ENCODE measurements around the gene SWAP70. TPM values are rescaled to one million over a fixed set of nuclear protein-coding genes. Genes with fewer than 3 reads are reported as not detected.
A peak's percentile ranks its signal among the peaks of the same experiment; 100 is the strongest.

The SWAP70 gene
- total RNA-seq, 1 experiment from 2014 or later, result 8.6 TPM

- no peak for ATAC-seq
- no TSS peak for BruUV-seq (replicated peaks)
- no peaks in the 10 kb centered on the region for H3K9me3 ChIP-seq (ENCODE audit: low read length)
Measured at GRCh38 chr11:9722023-9722422, 58.1 kb downstream of the SWAP70 start.

DNA sequence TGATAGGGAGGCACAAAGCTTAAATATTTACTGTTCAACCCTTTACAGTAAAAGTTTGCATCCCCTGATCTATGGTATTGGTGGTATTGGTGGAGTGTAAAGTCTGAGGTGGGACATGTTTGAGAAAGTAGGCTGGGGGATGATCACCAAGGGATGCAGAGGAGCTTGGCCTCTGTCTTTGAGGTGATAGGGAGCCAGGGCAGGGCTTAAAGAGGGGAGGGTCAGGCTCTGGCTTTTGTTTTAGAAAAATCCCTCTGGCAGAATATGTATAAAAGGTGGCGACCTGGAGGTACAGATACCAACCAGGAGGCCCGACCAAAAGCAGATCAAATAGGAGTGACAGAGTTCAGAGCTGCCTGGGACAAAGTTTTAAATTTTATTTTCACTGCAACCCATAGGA, 59.0 kb downstream of the SWAP70 start:
- Histone ChIP-seq H3K4me3 (ENCODE audit: low read length) (no peak overlapping the region), H2AFZ (ENCODE audit: low read length) (no peak overlapping the region), H3K79me2 (ENCODE audit: low read length) (no peaks in the 10 kb centered on the region), H3K9ac (ENCODE audit: low read length) (no peak overlapping the region), H3K36me3 (ENCODE audit: low read depth, low read length) (no peaks in the 10 kb centered on the region), H3K9me3 (ENCODE audit: low read length) (no peaks in the 10 kb centered on the region), H3K27me3 (ENCODE audit: low read length) (no peaks in the 10 kb centered on the region), H3K4me2 (ENCODE audit: low read length) (no peak overlapping the region), H3K27ac (ENCODE audit: low read length) (no peak overlapping the region), H3K4me1 (ENCODE audit: insufficient read depth, low read length) (peaks cover 28% of the 10 kb centered on the region), H3F3A (ENCODE audit: low read length, unreplicated experiment) (peaks cover 4% of the 10 kb centered on the region), H3K9me2 (replicated peaks; ENCODE audit: low read length) (no peaks in the 10 kb centered on the region), H4K20me1 (ENCODE audit: low read length) (no peaks in the 10 kb centered on the region)
- TF ChIP-seq EZH2phosphoT487 (IDR thresholded peaks at IDR 0.05; ENCODE audit: borderline replicate concordance, low read length) (no peak), EZH2 (IDR thresholded peaks at IDR 0.05; ENCODE audit: low read length, unreplicated experiment) (no peak)
- TF ChIP-seq, protein P1, sequence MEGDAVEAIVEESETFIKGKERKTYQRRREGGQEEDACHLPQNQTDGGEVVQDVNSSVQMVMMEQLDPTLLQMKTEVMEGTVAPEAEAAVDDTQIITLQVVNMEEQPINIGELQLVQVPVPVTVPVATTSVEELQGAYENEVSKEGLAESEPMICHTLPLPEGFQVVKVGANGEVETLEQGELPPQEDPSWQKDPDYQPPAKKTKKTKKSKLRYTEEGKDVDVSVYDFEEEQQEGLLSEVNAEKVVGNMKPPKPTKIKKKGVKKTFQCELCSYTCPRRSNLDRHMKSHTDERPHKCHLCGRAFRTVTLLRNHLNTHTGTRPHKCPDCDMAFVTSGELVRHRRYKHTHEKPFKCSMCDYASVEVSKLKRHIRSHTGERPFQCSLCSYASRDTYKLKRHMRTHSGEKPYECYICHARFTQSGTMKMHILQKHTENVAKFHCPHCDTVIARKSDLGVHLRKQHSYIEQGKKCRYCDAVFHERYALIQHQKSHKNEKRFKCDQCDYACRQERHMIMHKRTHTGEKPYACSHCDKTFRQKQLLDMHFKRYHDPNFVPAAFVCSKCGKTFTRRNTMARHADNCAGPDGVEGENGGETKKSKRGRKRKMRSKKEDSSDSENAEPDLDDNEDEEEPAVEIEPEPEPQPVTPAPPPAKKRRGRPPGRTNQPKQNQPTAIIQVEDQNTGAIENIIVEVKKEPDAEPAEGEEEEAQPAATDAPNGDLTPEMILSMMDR (conservative IDR thresholded peaks at IDR 0.05; ENCODE audit: low read depth, low read length), result no peak
- intact Hi-C loops (cut with micrococcal nuclease), result no loop called here
- POLR2A ChIA-PET (ENCODE audit: unreplicated experiment), result no interaction called here
- no TSS peak for BruUV-seq (replicated peaks)
- ATAC-seq (no peak), DNase-seq (no peak)
- CTCF ChIA-PET, result no interaction called here

More at GRCh38 chr11:9722023-9722422, 58.1 kb downstream of the SWAP70 start:
- H2AFZ ChIP-seq (ENCODE audit: low read length), result no peak overlapping the region
- no peaks in the 10 kb centered on the region for H3K9me2 ChIP-seq (replicated peaks; ENCODE audit: low read length)
- no peaks in the 10 kb centered on the region for H3K27me3 ChIP-seq (ENCODE audit: low read length)
- CTCF ChIA-PET, result no interaction called here
- H3K36me3 ChIP-seq (ENCODE audit: low read depth, low read length), result no peaks in the 10 kb centered on the region
- no peak for TF ChIP-seq EZH2 (IDR thresholded peaks at IDR 0.05; ENCODE audit: low read length, unreplicated experiment)
- TF ChIP-seq EZH2phosphoT487 (IDR thresholded peaks at IDR 0.05; ENCODE audit: borderline replicate concordance, low read length), result no peak
- TF ChIP-seq, protein P1 (conservative IDR thresholded peaks at IDR 0.05; ENCODE audit: low read depth, low read length), result no peak
- H3F3A ChIP-seq (ENCODE audit: low read length, unreplicated experiment), result peaks cover 4% of the 10 kb centered on the region
- H3K4me3 ChIP-seq (ENCODE audit: low read length), result no peak overlapping the region
- no peak for DNase-seq
- H3K9ac ChIP-seq (ENCODE audit: low read length), result no peak overlapping the region
- no peaks in the 10 kb centered on the region for H3K79me2 ChIP-seq (ENCODE audit: low read length)
- H3K27ac ChIP-seq (ENCODE audit: low read length), result no peak overlapping the region
- H4K20me1 ChIP-seq (ENCODE audit: low read length), result no peaks in the 10 kb centered on the region
- intact Hi-C loops (cut with micrococcal nuclease), result no loop called here
- peaks cover 32% of the 10 kb centered on the region for H3K4me1 ChIP-seq (ENCODE audit: insufficient read depth, low read length)
- POLR2A ChIA-PET (ENCODE audit: unreplicated experiment), result no interaction called here
- H3K4me2 ChIP-seq (ENCODE audit: low read length), result no peak overlapping the region

DNA sequence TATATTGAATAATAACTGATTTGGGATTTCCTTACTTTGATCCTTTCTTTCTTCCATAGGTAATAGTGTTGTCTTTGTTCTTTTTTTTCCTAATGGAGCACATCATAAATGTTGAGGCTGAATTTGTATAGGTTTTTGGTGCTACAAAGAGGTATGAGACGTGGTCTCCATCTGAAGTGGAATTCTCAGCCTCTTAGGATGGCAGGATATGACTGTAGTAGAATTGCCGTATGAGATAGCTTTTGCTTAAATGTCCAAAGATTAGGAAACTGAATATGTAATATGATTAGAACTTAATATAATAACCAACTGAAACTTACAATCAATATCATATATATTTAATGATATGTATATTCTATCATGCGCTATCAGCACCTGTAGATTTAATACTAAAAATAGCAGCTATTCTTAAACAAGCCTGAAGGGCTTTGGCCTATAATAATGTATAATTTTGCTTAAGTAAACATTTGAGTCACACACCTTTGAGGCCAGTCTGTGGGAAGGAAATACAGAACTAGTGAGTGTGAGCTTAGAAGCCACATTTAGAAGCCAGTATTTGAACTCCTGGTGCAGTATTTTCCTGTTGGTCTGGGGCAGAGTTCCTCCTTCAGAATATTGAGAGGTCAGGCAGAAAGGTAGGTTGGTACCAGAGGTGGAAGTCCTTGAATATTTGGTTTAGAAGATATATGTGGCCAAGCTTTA, 62.6 kb downstream of the SWAP70 start:
- no peak for TF ChIP-seq EZH2phosphoT487 (IDR thresholded peaks at IDR 0.05; ENCODE audit: borderline replicate concordance, low read length)
- TF ChIP-seq, protein P1 (conservative IDR thresholded peaks at IDR 0.05; ENCODE audit: low read depth, low read length), result no peak
- no peak for TF ChIP-seq EZH2 (IDR thresholded peaks at IDR 0.05; ENCODE audit: low read length, unreplicated experiment)
- H3K4me2 ChIP-seq (ENCODE audit: low read length), result peak overlapping the region; percentile 61
- DNase-seq (peak; percentile 81), ATAC-seq (peak; percentile 100)
- H2AFZ ChIP-seq (ENCODE audit: low read length), result no peak overlapping the region
- H3K27me3 ChIP-seq (ENCODE audit: low read length), result no peaks in the 10 kb centered on the region
- peaks cover 14% of the 10 kb centered on the region for H3K4me1 ChIP-seq (ENCODE audit: insufficient read depth, low read length)
- H3K9me2 ChIP-seq (replicated peaks; ENCODE audit: low read length), result no peaks in the 10 kb centered on the region
- no peaks in the 10 kb centered on the region for H3K9me3 ChIP-seq (ENCODE audit: low read length)
- no TSS peak for BruUV-seq (replicated peaks)
- H3K27ac ChIP-seq (ENCODE audit: low read length), result peak overlapping the region; percentile 64
- H3K79me2 ChIP-seq (ENCODE audit: low read length), result no peaks in the 10 kb centered on the region
- intact Hi-C loops (cut with micrococcal nuclease), result no loop called here
- POLR2A ChIA-PET (ENCODE audit: unreplicated experiment), result interaction anchor here (0.5 to 0.6 kb wide), 3 partner anchors 75 to 706 kb away, joined by 3 to 5 read pairs (median 3); no protein-coding TSS in a partner anchor
- H3F3A ChIP-seq (ENCODE audit: low read length, unreplicated experiment), result peaks cover 4% of the 10 kb centered on the region
- peaks cover 2% of the 10 kb centered on the region; the same call in 1 of the 2 replicates for H3K36me3 ChIP-seq (ENCODE audit: low read depth, low read length)
- H3K4me3 ChIP-seq (ENCODE audit: low read length), result no peak overlapping the region
- H4K20me1 ChIP-seq (ENCODE audit: low read length), result no peaks in the 10 kb centered on the region
- CTCF ChIA-PET, result interaction anchor here (1.1 kb wide), 1 partner anchor 22 kb away, joined by 5 read pairs; no protein-coding TSS in a partner anchor
- H3K9ac ChIP-seq (ENCODE audit: low read length), result peak overlapping the region; percentile 22

Data from PC-3 (cell line).